ENCODE data around the gene MTHFD1L.

The MTHFD1L gene

GRCh38 chr6:151005164-151005563 is 139.7 kb downstream of the MTHFD1L start:
- no peaks in the 10 kb centered on the region for H3K9me3 ChIP-seq (ENCODE audit: insufficient read depth, low read length)
- no peaks in the 10 kb centered on the region for H3K27me3 ChIP-seq (ENCODE audit: low read length)
- H3K9ac ChIP-seq (ENCODE audit: low read length), result no peak overlapping the region
- no peaks in the 10 kb centered on the region for H3F3A ChIP-seq (ENCODE audit: insufficient read depth)
- peaks cover 2% of the 10 kb centered on the region; the same call in 1 of the 2 replicates for H3K36me3 ChIP-seq (ENCODE audit: low read length)
- H3K79me2 ChIP-seq (ENCODE audit: insufficient read depth, low read length), result no peaks in the 10 kb centered on the region
- H3K4me3 ChIP-seq (ENCODE audit: insufficient read depth, low read length, poor library complexity, severe bottlenecking), result no peak overlapping the region
- no peaks in the 10 kb centered on the region; the same call in 1 of the 2 replicates for H4K20me1 ChIP-seq (ENCODE audit: low read depth, low read length)
- H3K27ac ChIP-seq (ENCODE audit: low read depth, low read length), result no peak overlapping the region
- no peaks in the 10 kb centered on the region for H3K9me2 ChIP-seq (replicated peaks; ENCODE audit: insufficient read depth, low read length)
- TF ChIP-seq CTCF (IDR thresholded peaks at IDR 0.05; ENCODE audit: insufficient read depth, low read length, poor library complexity, severe bottlenecking) (no peak), EZH2phosphoT487 (conservative IDR thresholded peaks at IDR 0.05; ENCODE audit: low read length) (no peak)
- no peak overlapping the region for H2AFZ ChIP-seq (ENCODE audit: low read depth, low read length, severe bottlenecking)
- no peak overlapping the region for H3K4me2 ChIP-seq (ENCODE audit: low read depth, low read length, poor library complexity, severe bottlenecking)

- Histone ChIP-seq H3K9ac (ENCODE audit: low read length) (no peak overlapping the region), H3K27ac (ENCODE audit: low read depth, low read length) (no peak overlapping the region), H3K4me2 (ENCODE audit: low read depth, low read length, poor library complexity, severe bottlenecking) (no peak overlapping the region), H3K36me3 (ENCODE audit: low read length) (peaks cover 11% of the 10 kb centered on the region; the same call in 1 of the 2 replicates), H3K9me2 (replicated peaks; ENCODE audit: insufficient read depth, low read length) (no peaks in the 10 kb centered on the region), H3K79me2 (ENCODE audit: insufficient read depth, low read length) (no peaks in the 10 kb centered on the region), H3F3A (ENCODE audit: insufficient read depth) (no peaks in the 10 kb centered on the region), H3K9me3 (ENCODE audit: insufficient read depth, low read length) (no peaks in the 10 kb centered on the region), H2AFZ (ENCODE audit: low read depth, low read length, severe bottlenecking) (no peak overlapping the region), H4K20me1 (ENCODE audit: low read depth, low read length) (no peaks in the 10 kb centered on the region; the same call in 1 of the 2 replicates), H3K4me3 (ENCODE audit: insufficient read depth, low read length, poor library complexity, severe bottlenecking) (no peak overlapping the region), H3K27me3 (ENCODE audit: low read length) (no peaks in the 10 kb centered on the region)
- TF ChIP-seq CTCF (IDR thresholded peaks at IDR 0.05; ENCODE audit: insufficient read depth, low read length, poor library complexity, severe bottlenecking), result no peak
Measured at GRCh38 chr6:151005896-151006632, 140.6 kb downstream of the MTHFD1L start.

GRCh38 chr6:151007076-151007475 is 141.6 kb downstream of the MTHFD1L start:
- H3K9me3 ChIP-seq (ENCODE audit: insufficient read depth, low read length), result no peaks in the 10 kb centered on the region
- H3K4me3 ChIP-seq (ENCODE audit: insufficient read depth, low read length, poor library complexity, severe bottlenecking), result no peak overlapping the region
- H3K9me2 ChIP-seq (replicated peaks; ENCODE audit: insufficient read depth, low read length), result no peaks in the 10 kb centered on the region
- no peak overlapping the region for H2AFZ ChIP-seq (ENCODE audit: low read depth, low read length, severe bottlenecking)
- no peaks in the 10 kb centered on the region for H3K27me3 ChIP-seq (ENCODE audit: low read length)
- no peaks in the 10 kb centered on the region for H3F3A ChIP-seq (ENCODE audit: insufficient read depth)
- no peak overlapping the region for H3K9ac ChIP-seq (ENCODE audit: low read length)
- H3K79me2 ChIP-seq (ENCODE audit: insufficient read depth, low read length), result no peaks in the 10 kb centered on the region
- no peak for TF ChIP-seq CTCF (IDR thresholded peaks at IDR 0.05; ENCODE audit: insufficient read depth, low read length, poor library complexity, severe bottlenecking)
- no peak for TF ChIP-seq EZH2phosphoT487 (conservative IDR thresholded peaks at IDR 0.05; ENCODE audit: low read length)
- peaks cover 16% of the 10 kb centered on the region; the same call in 1 of the 2 replicates for H3K36me3 ChIP-seq (ENCODE audit: low read length)
- H3K4me2 ChIP-seq (ENCODE audit: low read depth, low read length, poor library complexity, severe bottlenecking), result no peak overlapping the region
- H3K27ac ChIP-seq (ENCODE audit: low read depth, low read length), result no peak overlapping the region
- no peaks in the 10 kb centered on the region; the same call in 1 of the 2 replicates for H4K20me1 ChIP-seq (ENCODE audit: low read depth, low read length)

Measured in SU-DHL-6 (cell line).